ENCODE measurements around the gene GPATCH2L. TPM values are rescaled to one million over a fixed set of nuclear protein-coding genes. Genes with fewer than 3 reads are reported as not detected.

GPATCH2L gene
- total RNA-seq, 1 donor: 43.8 TPM

DNA sequence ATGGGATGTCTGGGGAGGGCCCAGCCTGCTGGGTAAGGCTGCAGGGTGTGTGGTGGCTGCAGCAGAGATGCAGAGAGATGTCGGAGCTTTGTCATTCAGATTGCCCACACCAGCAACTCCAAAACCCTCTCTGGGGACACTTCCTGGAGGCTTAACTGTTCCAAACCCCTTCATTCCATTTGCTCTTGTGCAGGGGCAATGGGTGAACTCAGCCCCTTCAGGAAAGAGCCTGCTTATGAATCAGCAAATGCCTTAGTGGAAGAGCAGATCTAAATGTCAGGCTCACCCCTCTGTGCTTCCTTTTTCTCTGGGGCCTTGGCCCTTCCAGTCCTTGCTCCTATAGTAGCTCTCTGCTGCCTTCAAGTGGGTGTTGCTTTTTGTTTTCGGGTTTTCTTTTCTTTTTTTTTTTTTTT lies 36.7 kb upstream of the GPATCH2L start:
- Histone ChIP-seq H3K4me3 (ENCODE audit: insufficient read depth, low read length) (no peak overlapping the region), H3K27ac (ENCODE audit: low read depth, low read length) (no peak overlapping the region), H3K27me3 (ENCODE audit: insufficient read depth, low read length) (peaks cover 18% of the 10 kb centered on the region), H2AFZ (ENCODE audit: low read length) (no peak overlapping the region), H3K79me2 (ENCODE audit: insufficient read depth, low read length) (no peaks in the 10 kb centered on the region), H3K4me1 (ENCODE audit: insufficient read depth, low read length) (no peaks in the 10 kb centered on the region), H4K20me1 (ENCODE audit: insufficient read depth, low read length) (no peaks in the 10 kb centered on the region), H3K9me3 (ENCODE audit: low read depth, low read length) (no peaks in the 10 kb centered on the region), H3K4me2 (ENCODE audit: insufficient read depth, low read length) (no peak overlapping the region), H3K36me3 (ENCODE audit: insufficient read depth, low read length) (no peaks in the 10 kb centered on the region)
- TF ChIP-seq, protein P1, sequence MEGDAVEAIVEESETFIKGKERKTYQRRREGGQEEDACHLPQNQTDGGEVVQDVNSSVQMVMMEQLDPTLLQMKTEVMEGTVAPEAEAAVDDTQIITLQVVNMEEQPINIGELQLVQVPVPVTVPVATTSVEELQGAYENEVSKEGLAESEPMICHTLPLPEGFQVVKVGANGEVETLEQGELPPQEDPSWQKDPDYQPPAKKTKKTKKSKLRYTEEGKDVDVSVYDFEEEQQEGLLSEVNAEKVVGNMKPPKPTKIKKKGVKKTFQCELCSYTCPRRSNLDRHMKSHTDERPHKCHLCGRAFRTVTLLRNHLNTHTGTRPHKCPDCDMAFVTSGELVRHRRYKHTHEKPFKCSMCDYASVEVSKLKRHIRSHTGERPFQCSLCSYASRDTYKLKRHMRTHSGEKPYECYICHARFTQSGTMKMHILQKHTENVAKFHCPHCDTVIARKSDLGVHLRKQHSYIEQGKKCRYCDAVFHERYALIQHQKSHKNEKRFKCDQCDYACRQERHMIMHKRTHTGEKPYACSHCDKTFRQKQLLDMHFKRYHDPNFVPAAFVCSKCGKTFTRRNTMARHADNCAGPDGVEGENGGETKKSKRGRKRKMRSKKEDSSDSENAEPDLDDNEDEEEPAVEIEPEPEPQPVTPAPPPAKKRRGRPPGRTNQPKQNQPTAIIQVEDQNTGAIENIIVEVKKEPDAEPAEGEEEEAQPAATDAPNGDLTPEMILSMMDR (IDR thresholded peaks at IDR 0.05; ENCODE audit: extremely low read depth, low read depth, low read length): no peak
- DNase-seq (ENCODE audit: insufficient read length, low spot score, missing footprints): no peak

DNA sequence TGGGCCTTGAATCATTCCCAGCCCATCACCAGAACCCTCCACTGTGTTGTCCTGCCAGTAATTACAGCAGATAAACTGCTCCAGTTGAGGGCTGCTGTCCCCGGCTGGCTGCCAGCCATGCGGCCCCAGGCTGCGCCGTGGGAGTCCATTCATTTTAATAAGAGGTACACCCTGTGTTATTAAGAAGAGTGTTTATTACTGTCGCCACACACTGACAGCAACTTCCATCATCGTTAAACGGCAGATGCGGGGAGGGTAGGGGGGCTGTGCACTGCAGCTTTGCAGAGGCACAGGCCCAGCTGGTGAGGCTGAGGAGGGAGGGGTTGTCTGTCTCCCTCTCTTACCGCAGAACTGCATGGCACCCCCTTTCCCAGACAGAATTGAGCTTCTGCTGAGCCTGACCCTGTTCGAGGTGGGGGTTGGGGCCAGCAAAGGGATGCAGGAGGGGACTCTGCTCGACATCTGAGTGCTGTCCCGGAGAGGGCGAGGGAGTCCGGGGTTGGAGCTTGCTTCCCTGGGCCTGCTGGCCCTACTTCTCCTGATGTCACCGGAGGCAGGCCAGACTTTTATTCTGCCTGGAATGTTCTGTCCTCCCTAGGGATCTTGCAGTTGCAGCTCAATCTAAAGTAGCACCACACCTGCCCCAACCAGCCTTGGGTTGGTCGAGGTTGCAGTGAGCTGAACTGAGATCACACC lies 33.8 kb upstream of the GPATCH2L start:
- H2AFZ ChIP-seq (ENCODE audit: low read length): no peak overlapping the region
- no peaks in the 10 kb centered on the region for H3K9me3 ChIP-seq (ENCODE audit: low read depth, low read length)
- no peaks in the 10 kb centered on the region for H3K4me1 ChIP-seq (ENCODE audit: insufficient read depth, low read length)
- no peaks in the 10 kb centered on the region for H3K79me2 ChIP-seq (ENCODE audit: insufficient read depth, low read length)
- DNase-seq (ENCODE audit: insufficient read length, low spot score, missing footprints): no peak
- no peak overlapping the region for H3K27ac ChIP-seq (ENCODE audit: low read depth, low read length)
- TF ChIP-seq, protein P1 (IDR thresholded peaks at IDR 0.05; ENCODE audit: extremely low read depth, low read depth, low read length): no peak
- no peak overlapping the region for H3K4me2 ChIP-seq (ENCODE audit: insufficient read depth, low read length)
- no peak overlapping the region for H3K4me3 ChIP-seq (ENCODE audit: insufficient read depth, low read length)
- peaks cover 15% of the 10 kb centered on the region for H3K27me3 ChIP-seq (ENCODE audit: insufficient read depth, low read length)
- no peaks in the 10 kb centered on the region for H3K36me3 ChIP-seq (ENCODE audit: insufficient read depth, low read length)
- H4K20me1 ChIP-seq (ENCODE audit: insufficient read depth, low read length): no peaks in the 10 kb centered on the region

DNA sequence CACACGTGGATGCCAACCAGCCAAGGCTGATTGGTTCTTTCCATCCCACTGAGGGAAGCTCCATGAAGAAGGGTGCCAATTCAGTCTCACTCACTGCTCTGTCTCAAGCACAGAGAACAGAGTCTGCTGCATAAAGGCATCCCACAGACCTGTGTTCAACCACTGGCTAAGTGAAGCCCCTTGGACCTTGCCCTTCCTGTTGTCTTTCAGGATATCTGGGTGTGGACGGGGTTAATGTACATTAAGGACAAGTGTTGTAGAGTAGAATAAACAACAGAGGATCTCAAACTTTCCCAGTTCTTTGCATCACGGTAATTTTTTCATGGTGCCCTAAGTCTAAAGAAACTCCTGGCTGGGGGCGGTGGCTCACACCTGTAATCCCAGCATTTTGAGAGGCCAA lies 33.1 kb upstream of the GPATCH2L start:
- no peak overlapping the region for H3K27ac ChIP-seq (ENCODE audit: low read depth, low read length)
- TF ChIP-seq, protein P1 (IDR thresholded peaks at IDR 0.05; ENCODE audit: extremely low read depth, low read depth, low read length): no peak
- H3K4me2 ChIP-seq (ENCODE audit: insufficient read depth, low read length): no peak overlapping the region
- H3K79me2 ChIP-seq (ENCODE audit: insufficient read depth, low read length): no peaks in the 10 kb centered on the region
- peaks cover 13% of the 10 kb centered on the region for H3K27me3 ChIP-seq (ENCODE audit: insufficient read depth, low read length)
- H3K36me3 ChIP-seq (ENCODE audit: insufficient read depth, low read length): no peaks in the 10 kb centered on the region
- no peak overlapping the region for H3K4me3 ChIP-seq (ENCODE audit: insufficient read depth, low read length)
- no peak overlapping the region for H2AFZ ChIP-seq (ENCODE audit: low read length)
- H4K20me1 ChIP-seq (ENCODE audit: insufficient read depth, low read length): no peaks in the 10 kb centered on the region
- no peaks in the 10 kb centered on the region for H3K4me1 ChIP-seq (ENCODE audit: insufficient read depth, low read length)
- no peaks in the 10 kb centered on the region for H3K9me3 ChIP-seq (ENCODE audit: low read depth, low read length)
- DNase-seq (ENCODE audit: insufficient read length, low spot score, missing footprints): no peak

GRCh38 chr14:76121089-76121748 lies 30.5 kb upstream of the GPATCH2L start:
- TF ChIP-seq, protein P1 (IDR thresholded peaks at IDR 0.05; ENCODE audit: extremely low read depth, low read depth, low read length): no peak

More at GRCh38 chr14:76121089-76121748, 30.5 kb upstream of the GPATCH2L start:
- Histone ChIP-seq H3K4me3 (ENCODE audit: insufficient read depth, low read length) (no peak overlapping the region), H3K9me3 (ENCODE audit: low read depth, low read length) (no peaks in the 10 kb centered on the region), H3K36me3 (ENCODE audit: insufficient read depth, low read length) (no peaks in the 10 kb centered on the region), H3K79me2 (ENCODE audit: insufficient read depth, low read length) (no peaks in the 10 kb centered on the region), H3K27ac (ENCODE audit: low read depth, low read length) (no peak overlapping the region), H3K4me2 (ENCODE audit: insufficient read depth, low read length) (no peak overlapping the region), H3K4me1 (ENCODE audit: insufficient read depth, low read length) (no peaks in the 10 kb centered on the region), H2AFZ (ENCODE audit: low read length) (no peak overlapping the region), H3K27me3 (ENCODE audit: insufficient read depth, low read length) (peaks cover 4% of the 10 kb centered on the region), H4K20me1 (ENCODE audit: insufficient read depth, low read length) (no peaks in the 10 kb centered on the region)
- no peak for DNase-seq (ENCODE audit: insufficient read length, low spot score, missing footprints)
